ENCODE data around the gene SLC6A8.
"Not testable (repeated sequence)": the region's sequence is repeated elsewhere in the genome, so short reads cannot be mapped to it uniquely, and the experiment has no call there.

SLC6A8 gene

GRCh38 chrX:153673428-153674218 is 14.1 kb upstream of the SLC6A8 start, which contains the start of gene PNCK:
Gene PNCK, minus strand, starts transcription at chrX:153673813. Its CDS starts 737 bp downstream, at chrX:153673076.
- peaks cover 0 to 48% (median 27%) of the 10 kb centered on the region in 11 experiments; a peak in 13 of 22 replicates for H3K9me3 ChIP-seq (replicated peaks in 1 of 11)
- no peak within 1 kb of the TSS for H3K4me2 ChIP-seq
- H3K27me3 ChIP-seq = peaks cover 36 to 72% (median 61%) of the 10 kb centered on the region in 11 experiments
- TF ChIP-seq Cebpa-rat (IDR thresholded peaks at IDR 0.05) = no peak
- no peak within 1 kb of the TSS for H3K27ac ChIP-seq
- H3K4me3 ChIP-seq = no peak within 1 kb of the TSS
- no peak within 1 kb of the TSS for H3K9ac ChIP-seq
- peaks cover 0 to 13% (median 0%) of the 10 kb centered on the region in 10 experiments; a peak in 4 of 20 replicates for H3K4me1 ChIP-seq
- H4K20me1 ChIP-seq = no peaks in the 10 kb centered on the region; a peak in 1 of 22 replicates
- H3K36me3 ChIP-seq = no peaks in the 10 kb centered on the region

GRCh38 chrX:153674219-153674851 is 13.4 kb upstream of the SLC6A8 start:
- Histone ChIP-seq H3K4me2 (no peak overlapping the region), H3K36me3 (no peaks in the 10 kb centered on the region), H3K4me1 (peaks cover 0 to 13% (median 0%) of the 10 kb centered on the region in 10 experiments; a peak in 4 of 20 replicates), H3K9ac (no peak overlapping the region), H3K9me3 (replicated peaks in 1 of 11) (peaks cover 0 to 41% (median 25%) of the 10 kb centered on the region in 11 experiments; a peak in 11 of 22 replicates), H3K27ac (no peak overlapping the region), H3K4me3 (no peak overlapping the region), H3K27me3 (peaks cover 39 to 79% (median 64%) of the 10 kb centered on the region in 11 experiments), H4K20me1 (no peaks in the 10 kb centered on the region; a peak in 1 of 22 replicates)
- TF ChIP-seq Cebpa-rat (IDR thresholded peaks at IDR 0.05) = no peak

- H3K9me3 ChIP-seq (replicated peaks in 1 of 11) = peaks cover 15 to 39% (median 29%) of the 10 kb centered on the region in 11 experiments
- no peaks in the 10 kb centered on the region for H3K36me3 ChIP-seq
- H3K4me3 ChIP-seq = no peak overlapping the region
- H3K27ac ChIP-seq = no peak overlapping the region
- no peak overlapping the region for H3K4me2 ChIP-seq
- H3K9ac ChIP-seq = no peak overlapping the region
- H3K4me1 ChIP-seq = no peaks in the 10 kb centered on the region
- no peaks in the 10 kb centered on the region for H4K20me1 ChIP-seq
- TF ChIP-seq Cebpa-rat (IDR thresholded peaks at IDR 0.05) = no peak
- H3K27me3 ChIP-seq = peaks cover 3 to 57% (median 36%) of the 10 kb centered on the region in 11 experiments; a peak in 19 of 22 replicates
These were observed 6.6 kb upstream of the SLC6A8 start for GRCh38 chrX:153681175-153681574.

GRCh38 chrX:153683486-153683885 is 4.2 kb upstream of the SLC6A8 start:
- H3K36me3 ChIP-seq, H3K4me1 ChIP-seq, H3K4me2 ChIP-seq, H3K27ac ChIP-seq, H3K4me3 ChIP-seq, H3K9ac ChIP-seq, H4K20me1 ChIP-seq: not testable (repeated sequence)
- H3K27me3 ChIP-seq = peaks cover 3 to 44% (median 32%) of the 10 kb centered on the region in 11 experiments; a peak in 19 of 22 replicates
- H3K9me3 ChIP-seq (replicated peaks in 1 of 11) = peaks cover 16 to 42% (median 37%) of the 10 kb centered on the region in 11 experiments

- peaks cover 0 to 43% (median 32%) of the 10 kb centered on the region in 11 experiments; a peak in 19 of 22 replicates for H3K27me3 ChIP-seq
- no peak overlapping the region for H3K4me2 ChIP-seq
- TF ChIP-seq Cebpa-rat (IDR thresholded peaks at IDR 0.05) = no peak
- H3K9me3 ChIP-seq (replicated peaks in 1 of 11) = peaks cover 16 to 44% (median 39%) of the 10 kb centered on the region in 11 experiments
- no peaks in the 10 kb centered on the region for H3K36me3 ChIP-seq
- H3K4me3 ChIP-seq = no peak overlapping the region
- peaks cover 0 to 3% (median 0%) of the 10 kb centered on the region in 11 experiments; a peak in 8 of 22 replicates for H4K20me1 ChIP-seq
- no peak overlapping the region for H3K27ac ChIP-seq
- H3K9ac ChIP-seq = no peak overlapping the region
- peaks cover 0 to 5% (median 0%) of the 10 kb centered on the region in 10 experiments; a peak in 2 of 20 replicates for H3K4me1 ChIP-seq
These were observed 3.1 kb upstream of the SLC6A8 start for GRCh38 chrX:153684467-153685155.

- no peak overlapping the region for H3K27ac ChIP-seq
- H3K4me3 ChIP-seq = no peak overlapping the region
- peaks cover 0 to 8% (median 4%) of the 10 kb centered on the region in 11 experiments; a peak in 11 of 22 replicates for H4K20me1 ChIP-seq
- H3K4me1 ChIP-seq = peaks cover 0 to 6% (median 0%) of the 10 kb centered on the region in 10 experiments; a peak in 4 of 20 replicates
- no peak overlapping the region for H3K4me2 ChIP-seq
- no peak overlapping the region for H3K9ac ChIP-seq
- no peak for TF ChIP-seq Cebpa-rat (IDR thresholded peaks at IDR 0.05)
- H3K9me3 ChIP-seq (replicated peaks in 1 of 11) = peaks cover 16 to 48% (median 40%) of the 10 kb centered on the region in 11 experiments
- peaks cover 0 to 43% (median 32%) of the 10 kb centered on the region in 11 experiments; a peak in 20 of 22 replicates for H3K27me3 ChIP-seq
- H3K36me3 ChIP-seq = no peaks in the 10 kb centered on the region; a peak in 1 of 22 replicates
These were observed 2.6 kb upstream of the SLC6A8 start for GRCh38 chrX:153685156-153685536.

GRCh38 chrX:153685751-153686696 is 1.7 kb upstream of the SLC6A8 start:
- no peak for TF ChIP-seq Cebpa-rat (IDR thresholded peaks at IDR 0.05)
- Histone ChIP-seq H3K4me1 (peaks cover 0 to 6% (median 0%) of the 10 kb centered on the region in 10 experiments; a peak in 4 of 20 replicates), H3K9ac (no peak overlapping the region), H3K27me3 (peaks cover 0 to 39% (median 27%) of the 10 kb centered on the region in 11 experiments; a peak in 20 of 22 replicates), H3K27ac (no peak overlapping the region), H3K9me3 (replicated peaks in 1 of 11) (peaks cover 16 to 54% (median 42%) of the 10 kb centered on the region in 11 experiments), H3K4me2 (0 out of 22 replicates have a peak overlapping the region, but pooled peaks of 1 of the 11 experiments have one; percentile 14), H4K20me1 (peaks cover 0 to 17% (median 8%) of the 10 kb centered on the region in 11 experiments; a peak in 11 of 22 replicates), H3K36me3 (no peaks in the 10 kb centered on the region; a peak in 1 of 22 replicates), H3K4me3 (no peak overlapping the region)

Measured in BLaER1 treated with 17β-estradiol and CSF1 and Interleukin-3, amounts not matched to agents 10 nM and 100 nM (cell line).